ENCODE data around the gene RFNG. TPM values are rescaled to one million over a fixed set of nuclear protein-coding genes. Genes with fewer than 3 reads are reported as not detected.

Gene RFNG
- total RNA-seq, 1 experiment from 2014 or later: 52.0 TPM

DNA sequence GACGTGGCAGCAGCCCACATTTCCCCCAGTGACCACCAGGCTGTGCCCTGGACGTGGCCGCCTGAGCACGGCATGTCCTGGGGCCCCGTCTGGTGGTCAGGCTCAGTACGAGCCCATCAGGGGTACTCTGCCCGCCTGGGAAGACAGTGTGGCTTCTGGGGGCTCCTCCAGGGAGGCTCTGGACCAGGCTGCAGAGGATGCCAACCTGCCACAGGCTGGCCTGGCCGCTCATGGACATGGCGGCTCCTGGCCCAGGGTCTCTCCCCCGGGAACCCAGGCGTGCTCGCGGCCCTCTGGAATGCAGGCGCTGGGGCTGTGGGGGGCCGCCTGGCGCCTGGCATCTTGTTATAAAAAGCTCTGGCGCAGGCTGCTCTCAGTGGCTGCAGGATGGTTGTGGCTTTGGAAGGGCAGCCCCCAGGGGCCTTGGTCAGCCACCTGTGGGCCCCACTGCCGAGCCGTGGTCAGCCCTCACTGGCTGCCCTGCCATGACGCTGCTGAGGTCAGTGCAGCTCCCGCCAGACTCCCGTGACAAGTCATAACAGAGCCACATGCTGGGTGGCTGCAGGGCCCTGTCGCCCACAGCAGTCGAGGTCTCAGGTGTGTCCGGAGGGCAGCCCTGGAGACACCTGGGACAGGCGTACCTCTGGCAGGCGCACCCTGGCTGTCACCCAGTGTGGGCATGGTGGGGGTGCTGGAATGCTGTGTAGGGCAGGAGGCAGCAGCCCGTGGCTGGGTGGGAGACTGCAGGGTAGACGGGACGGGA lies 43.9 kb downstream of the RFNG start:
- Histone ChIP-seq H3K9ac (ENCODE audit: low read length) (no peak overlapping the region), H3K27me3 (ENCODE audit: insufficient read depth, low read length) (no peaks in the 10 kb centered on the region), H3K27ac (ENCODE audit: low read depth, low read length) (peak overlapping the region; percentile 5; the same call in 1 of the 2 replicates), H3K9me2 (ENCODE audit: insufficient read depth) (no peaks in the 10 kb centered on the region), H3K79me2 (ENCODE audit: insufficient read depth, low read length) (no peaks in the 10 kb centered on the region), H4K20me1 (ENCODE audit: insufficient read depth) (no peaks in the 10 kb centered on the region), H3K4me3 (replicated peaks in 1 of 2; ENCODE audit: low read depth in 1 of 2, low read length in 2 of 2) (no peak overlapping the region), H3K4me1 (ENCODE audit: control insufficient read depth in 1 of 2, insufficient read depth in 2 of 2, low read length in 2 of 2) (peaks cover 23 to 30% of the 10 kb centered on the region in 2 experiments), H3K4me2 (ENCODE audit: low read length) (no peak overlapping the region), H3K9me3 (ENCODE audit: control insufficient read depth in 1 of 2, insufficient read depth in 1 of 2, low read depth in 1 of 2, low read length in 2 of 2) (no peaks in the 10 kb centered on the region), H2AFZ (ENCODE audit: low read depth, low read length, poor library complexity, severe bottlenecking) (no peak overlapping the region), H3K36me3 (ENCODE audit: control insufficient read depth in 1 of 2, insufficient read depth in 2 of 2, low read length in 2 of 2) (no peaks in the 10 kb centered on the region)
- ATAC-seq: no peak
- ChIA-PET CTCF (no interaction called here), POLR2A (no interaction called here), RAD21 (ENCODE audit: low non-redundant PET in 1 of 2, low total read pairs in 2 of 2, uncharacterized antibody in 2 of 2, unreplicated experiment in 2 of 2) (no interaction called here)
- TF ChIP-seq SIN3A (IDR thresholded peaks at IDR 0.05; ENCODE audit: low read depth) (no peak), ZFX (IDR thresholded peaks at IDR 0.05) (no peak), SP1 (IDR thresholded peaks at IDR 0.05; ENCODE audit: low read depth) (no peak), CBX3 (IDR thresholded peaks at IDR 0.05; ENCODE audit: low read depth) (no peak), SRF (IDR thresholded peaks at IDR 0.05; ENCODE audit: low read depth) (no peak), FOSL1 (IDR thresholded peaks at IDR 0.05; ENCODE audit: low read depth) (no peak), ZBTB33 (IDR thresholded peaks at IDR 0.05; ENCODE audit: extremely low read depth, insufficient replicate concordance, low read length) (no peak), REST (IDR thresholded peaks at IDR 0.05; ENCODE audit: low read depth) (no peak), CEBPB (IDR thresholded peaks at IDR 0.05; ENCODE audit: low read depth) (no peak), TCF7L2 (IDR thresholded peaks at IDR 0.05; ENCODE audit: borderline replicate concordance, extremely low read depth, insufficient read depth, insufficient read length) (no peak), EZH2phosphoT487 (IDR thresholded peaks at IDR 0.05; ENCODE audit: borderline replicate concordance) (no peak), EGR1 (IDR thresholded peaks at IDR 0.05; ENCODE audit: low read depth) (no peak), ZNF274 (IDR thresholded peaks at IDR 0.05; ENCODE audit: low read depth, low read length) (no peak), POLR2AphosphoS5 (IDR thresholded peaks at IDR 0.05; ENCODE audit: low read depth, low read length) (no peak), POLR2A (IDR thresholded peaks at IDR 0.05; ENCODE audit: borderline replicate concordance, extremely low read depth, insufficient read depth, insufficient read length) (no peak), YY1 (IDR thresholded peaks at IDR 0.05; ENCODE audit: extremely low read depth, insufficient replicate concordance, low read depth, low read length) (no peak)
- no TSS peak for BruUV-seq (replicated peaks)
- intact Hi-C loops (cut with micrococcal nuclease): no loop called here
- no peak for DNase-seq (ENCODE audit: low read depth, low spot score)
